Liver (tissue), 9 donors: Measurements from ENCODE around the gene RO60. TPM values are rescaled to one million over a fixed set of nuclear protein-coding genes. Genes with fewer than 3 reads are reported as not detected.

Experiments
- DNase-seq: peaks from one replicate; pipeline ENCODE4 v3.0.0-alpha.2; 2017; ENCODE audit warnings: low spot score
- H3K27ac ChIP-seq, 2 donors: one replicate each; pipeline ENCODE4 v1.7.0; 2013; ENCODE audit warnings: inconsistent platforms in 2 of 2, low read length in 2 of 2, control low read depth in 1 of 2, low read depth in 1 of 2, mild to moderate bottlenecking in 1 of 2
- H3K27me3 ChIP-seq, 4 donors: one replicate each; pipeline versions ENCODE4 v1.6.1 to v1.7.0; 2013; ENCODE audit warnings: low read length in 3 of 4, inconsistent platforms in 1 of 4, mild to moderate bottlenecking in 1 of 4, moderate library complexity in 1 of 4; ENCODE audit not compliant: control insufficient read depth in 4 of 4, insufficient read depth in 4 of 4
- H3K36me3 ChIP-seq, 4 donors: one replicate each; pipeline versions ENCODE4 v1.6.1 to v1.7.0; 2013; ENCODE audit warnings: low read length in 3 of 4, mild to moderate bottlenecking in 3 of 4, low read depth in 1 of 4, moderate library complexity in 1 of 4; ENCODE audit not compliant: control insufficient read depth in 4 of 4, insufficient read depth in 3 of 4
- H3K4me1 ChIP-seq, 4 donors: one replicate each; pipeline versions ENCODE4 v1.6.1 to v1.7.0; 2013; ENCODE audit warnings: low read length in 3 of 4, mild to moderate bottlenecking in 3 of 4, moderate library complexity in 1 of 4; ENCODE audit not compliant: control insufficient read depth in 4 of 4, insufficient read depth in 4 of 4
- H3K4me3 ChIP-seq, 3 donors: one replicate each; pipeline versions ENCODE4 v1.6.1 to v1.7.0; 2013; ENCODE audit warnings: low read length in 3 of 3, control low read depth in 1 of 3, low read depth in 1 of 3, mild to moderate bottlenecking in 1 of 3
- H3K9ac ChIP-seq, 2 donors: one replicate each; pipeline ENCODE4 v1.7.0; 2013; ENCODE audit warnings: low read length in 2 of 2, mild to moderate bottlenecking in 2 of 2, moderate library complexity in 2 of 2, control low read depth in 1 of 2, low read depth in 1 of 2
- H3K9me3 ChIP-seq, 4 donors: one replicate each; pipeline versions ENCODE4 v1.6.1 to v1.7.0; 2013; ENCODE audit warnings: low read length in 3 of 4; ENCODE audit not compliant: control insufficient read depth in 4 of 4
- ATF3 ChIP-seq: IDR thresholded peaks from 2 replicates; pipeline ENCODE4 v1.6.1; 2016; ENCODE audit warnings: antibody characterized with exemption
- EGR1 ChIP-seq, 2 donors: IDR thresholded peaks; 2 replicates each; pipeline ENCODE4 v1.6.1; 2016 to 2018; ENCODE audit warnings: antibody characterized with exemption in 2 of 2, low read depth in 2 of 2
- FOXA1 ChIP-seq: IDR thresholded peaks from 2 replicates; pipeline ENCODE4 v1.6.1; 2016; ENCODE audit warnings: antibody characterized with exemption
- FOXA2 ChIP-seq: IDR thresholded peaks from 2 replicates; pipeline ENCODE4 v1.6.1; 2016; ENCODE audit warnings: antibody characterized with exemption
- HNF4A ChIP-seq, 2 donors: conservative IDR thresholded peaks; 2 replicates each; pipeline ENCODE4 v1.6.1; 2016; ENCODE audit warnings: antibody characterized with exemption in 2 of 2, mild to moderate bottlenecking in 2 of 2
- JUND ChIP-seq, 2 donors: IDR thresholded peaks; 2 replicates each; pipeline ENCODE4 v1.6.1; 2016; ENCODE audit warnings: antibody characterized with exemption in 2 of 2
- MAX ChIP-seq: IDR thresholded peaks from 2 replicates; pipeline ENCODE4 v1.6.1; 2016; ENCODE audit warnings: antibody characterized with exemption
- RAD21 ChIP-seq, 2 donors: IDR thresholded peaks; 2 replicates each; pipeline ENCODE4 v1.6.1; 2016; ENCODE audit warnings: antibody characterized with exemption in 2 of 2, mild to moderate bottlenecking in 2 of 2
- RXRA ChIP-seq, 2 donors: IDR thresholded peaks; 2 replicates each; pipeline ENCODE4 v1.6.1; 2017 to 2018; ENCODE audit warnings: antibody characterized with exemption in 2 of 2, mild to moderate bottlenecking in 1 of 2
- TAF1 ChIP-seq: conservative IDR thresholded peaks from 2 replicates; pipeline ENCODE4 v1.6.1; 2016; ENCODE audit warnings: antibody characterized with exemption, mild to moderate bottlenecking
- YY1 ChIP-seq: IDR thresholded peaks from 2 replicates; pipeline ENCODE4 v1.6.1; 2016; ENCODE audit warnings: antibody characterized with exemption, mild to moderate bottlenecking
- WGBS: extraction: QIAGEN DNeasy Blood & Tissue Kit; methylation state at CpG from one replicate; pipeline ENCODE4 v1.1.7; 2013; 5-methylcytosine and 5-hydroxymethylcytosine counted together
- polyA plus RNA-seq, 2 donors: library from polyadenylated mRNA; stranded (reverse) in 1 of 2; unstranded in 1 of 2; fragments of 200-250 nt in 1 of 2; fragments of >200 nt in 1 of 2; fragmentation: Nextera tagmentation in 1 of 2; extraction: Ambion mirVana in 1 of 2; gene quantifications; one replicate each; pipeline versions ENCODE4 v1.2.1 to v1.2.3, GENCODE V29; 2013 to 2015
- total RNA-seq, 2 donors: library from RNA; depleted of rRNA; stranded (reverse); fragments of >200 nt; gene quantifications; one replicate each; pipeline ENCODE4 v1.2.3, GENCODE V29; 2014
- TF ChIP-seq, protein P1 (sequence below): fragments of 150-350 bp; IDR thresholded peaks from 2 replicates; pipeline ENCODE4 v1.5.1; 2017; ENCODE audit warnings: improper control_type of control experiment, low read depth, low read length; ENCODE audit not compliant: missing input control
- TF ChIP-seq, protein P2 (sequence below): IDR thresholded peaks from 2 replicates; pipeline ENCODE4 v1.6.1; 2016; ENCODE audit warnings: antibody characterized with exemption
- donor health status: healthy.
- donor health status: healthy.
- donor health status: healthy.
- donor health status: healthy.
- donor health status: healthy.

Gene RO60
- total and polyA plus RNA-seq, 4 donors = 5.9 to 121 (median 34.9) TPM

DNA sequence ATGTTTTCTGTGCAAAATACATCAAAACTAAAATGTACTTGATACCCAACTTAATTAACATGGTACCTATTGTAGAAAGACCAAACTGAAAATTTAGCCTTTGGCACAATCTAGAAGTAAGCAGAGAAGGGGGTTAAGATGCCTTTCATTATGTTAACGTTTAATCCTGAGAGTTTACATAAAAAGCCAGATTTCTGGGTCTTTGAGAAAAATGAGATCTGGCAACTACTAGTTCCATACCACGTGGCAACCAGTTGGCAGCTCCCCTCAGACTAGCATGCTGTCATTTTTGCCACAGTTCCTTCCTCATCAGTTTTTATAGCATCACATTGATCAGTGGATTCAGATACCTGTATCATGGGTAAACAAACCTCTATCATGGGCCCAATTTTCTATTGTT lies 1.5 kb downstream of the RO60 start:
- 26% methylated on average over 2 of the region's 2 CpGs for WGBS
- H3K9ac ChIP-seq = no peak overlapping the region
- no peak overlapping the region for H3K27ac ChIP-seq
- H3K4me1 ChIP-seq = peaks cover 6 to 27% (median 17%) of the 10 kb centered on the region in 4 donors
- peak overlapping the region in 1 of 3 donors; percentile 85 for H3K4me3 ChIP-seq
- no peaks in the 10 kb centered on the region for H3K36me3 ChIP-seq
- no peak for DNase-seq
- TF ChIP-seq FOXA1 (no peak), ATF3 (no peak), YY1 (no peak), RAD21 (IDR thresholded peaks at IDR 0.05) (no peak), HNF4A (conservative IDR thresholded peaks at IDR 0.05) (no peak), MAX (no peak), JUND (IDR thresholded peaks at IDR 0.05) (no peak), TAF1 (no peak)
- TF ChIP-seq, protein P1, sequence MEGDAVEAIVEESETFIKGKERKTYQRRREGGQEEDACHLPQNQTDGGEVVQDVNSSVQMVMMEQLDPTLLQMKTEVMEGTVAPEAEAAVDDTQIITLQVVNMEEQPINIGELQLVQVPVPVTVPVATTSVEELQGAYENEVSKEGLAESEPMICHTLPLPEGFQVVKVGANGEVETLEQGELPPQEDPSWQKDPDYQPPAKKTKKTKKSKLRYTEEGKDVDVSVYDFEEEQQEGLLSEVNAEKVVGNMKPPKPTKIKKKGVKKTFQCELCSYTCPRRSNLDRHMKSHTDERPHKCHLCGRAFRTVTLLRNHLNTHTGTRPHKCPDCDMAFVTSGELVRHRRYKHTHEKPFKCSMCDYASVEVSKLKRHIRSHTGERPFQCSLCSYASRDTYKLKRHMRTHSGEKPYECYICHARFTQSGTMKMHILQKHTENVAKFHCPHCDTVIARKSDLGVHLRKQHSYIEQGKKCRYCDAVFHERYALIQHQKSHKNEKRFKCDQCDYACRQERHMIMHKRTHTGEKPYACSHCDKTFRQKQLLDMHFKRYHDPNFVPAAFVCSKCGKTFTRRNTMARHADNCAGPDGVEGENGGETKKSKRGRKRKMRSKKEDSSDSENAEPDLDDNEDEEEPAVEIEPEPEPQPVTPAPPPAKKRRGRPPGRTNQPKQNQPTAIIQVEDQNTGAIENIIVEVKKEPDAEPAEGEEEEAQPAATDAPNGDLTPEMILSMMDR = no peak
- TF ChIP-seq, protein P2, sequence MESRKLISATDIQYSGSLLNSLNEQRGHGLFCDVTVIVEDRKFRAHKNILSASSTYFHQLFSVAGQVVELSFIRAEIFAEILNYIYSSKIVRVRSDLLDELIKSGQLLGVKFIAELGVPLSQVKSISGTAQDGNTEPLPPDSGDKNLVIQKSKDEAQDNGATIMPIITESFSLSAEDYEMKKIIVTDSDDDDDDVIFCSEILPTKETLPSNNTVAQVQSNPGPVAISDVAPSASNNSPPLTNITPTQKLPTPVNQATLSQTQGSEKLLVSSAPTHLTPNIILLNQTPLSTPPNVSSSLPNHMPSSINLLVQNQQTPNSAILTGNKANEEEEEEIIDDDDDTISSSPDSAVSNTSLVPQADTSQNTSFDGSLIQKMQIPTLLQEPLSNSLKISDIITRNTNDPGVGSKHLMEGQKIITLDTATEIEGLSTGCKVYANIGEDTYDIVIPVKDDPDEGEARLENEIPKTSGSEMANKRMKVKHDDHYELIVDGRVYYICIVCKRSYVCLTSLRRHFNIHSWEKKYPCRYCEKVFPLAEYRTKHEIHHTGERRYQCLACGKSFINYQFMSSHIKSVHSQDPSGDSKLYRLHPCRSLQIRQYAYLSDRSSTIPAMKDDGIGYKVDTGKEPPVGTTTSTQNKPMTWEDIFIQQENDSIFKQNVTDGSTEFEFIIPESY = no peak
- H3K27me3 ChIP-seq = no peaks in the 10 kb centered on the region
- H3K9me3 ChIP-seq = no peaks in the 10 kb centered on the region

DNA sequence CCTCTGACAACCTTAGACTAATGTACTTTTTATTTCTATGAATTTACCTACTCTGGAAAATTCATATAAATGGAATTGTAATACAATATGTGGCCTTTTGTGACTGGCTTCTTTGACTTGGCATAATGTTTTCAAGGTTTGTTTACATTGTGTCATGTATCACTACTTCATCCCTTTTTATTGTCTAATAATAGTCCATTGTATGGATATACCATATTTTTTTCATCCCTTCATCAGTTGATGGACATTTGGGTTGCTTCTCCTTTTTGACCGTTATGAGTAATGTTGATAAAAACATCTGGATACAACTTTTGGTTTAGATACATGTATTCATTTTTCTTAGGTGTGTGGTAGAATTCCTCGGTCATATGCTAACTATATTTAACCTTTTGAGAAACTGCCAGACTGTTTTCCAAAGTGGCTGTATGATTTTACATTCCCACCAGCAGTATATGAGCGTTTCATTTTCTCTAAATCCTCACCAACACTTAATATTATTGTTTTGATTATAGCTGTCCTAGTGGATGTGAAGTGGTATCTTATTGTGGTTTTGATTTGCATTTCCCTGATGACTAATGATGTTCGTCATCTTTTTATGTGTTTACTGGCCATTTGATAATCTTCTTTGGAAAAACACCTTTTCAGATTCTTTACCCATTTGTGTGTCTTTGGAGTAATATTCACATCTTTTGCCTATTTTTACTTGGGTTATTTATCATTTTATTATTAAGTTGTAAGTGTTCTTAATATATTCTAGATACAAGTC lies 3.5 kb downstream of the RO60 start:
- no peak overlapping the region for H3K27ac ChIP-seq
- no peak overlapping the region for H3K9ac ChIP-seq
- peaks cover 4 to 19% (median 10%) of the 10 kb centered on the region in 4 donors for H3K4me1 ChIP-seq
- no peaks in the 10 kb centered on the region for H3K27me3 ChIP-seq
- no peak overlapping the region for H3K4me3 ChIP-seq
- H3K9me3 ChIP-seq = no peaks in the 10 kb centered on the region
- no peak for DNase-seq
- TF ChIP-seq RXRA (IDR thresholded peaks at IDR 0.05) (no peak), FOXA1 (no peak), MAX (no peak), TAF1 (no peak), EGR1 (IDR thresholded peaks at IDR 0.05; ENCODE audit: low read depth in 2 of 2) (no peak), ATF3 (no peak), JUND (IDR thresholded peaks at IDR 0.05) (no peak), FOXA2 (no peak)
- TF ChIP-seq, protein P1 = no peak
- WGBS = 95% methylated on average over 4 of the region's 4 CpGs
- H3K36me3 ChIP-seq = no peaks in the 10 kb centered on the region
